SK-N-SH (cell line): ENCODE measurements around the gene UBE2G1. TPM values are rescaled to one million over a fixed set of nuclear protein-coding genes. Genes with fewer than 3 reads are reported as not detected.

Experiments
- CTCF ChIA-PET: fragments of 300-600, 350-600 bp; formaldehyde crosslinking; extraction: SDS; loops from one replicate; lab custom pipeline; 2021; lab: Yijun Ruan, JAX
- POLR2A ChIA-PET: fragments of 350-600 bp; sonication (Branson Sonifier 250); formaldehyde crosslinking; extraction: SDS; loops from one replicate; lab custom pipeline; 2020; ENCODE audit warnings: antibody characterized with exemption, inconsistent platforms; lab: Yijun Ruan, JAX
- DNase-seq: peaks from one replicate; pipeline ENCODE4 v3.0.0; 2012
- H2AFZ ChIP-seq: fragments of 200-600 bp; sonication (generic); 2 replicates; pipeline ENCODE4 v1.8.1; 2016; ENCODE audit warnings: antibody characterized with exemption, mild to moderate bottlenecking, low read depth
- H3F3A ChIP-seq: fragments of 200-600 bp; sonication (generic); replicated peaks from 2 replicates; pipeline ENCODE3; 2016; ENCODE audit warnings: antibody characterized with exemption, mild to moderate bottlenecking; ENCODE audit not compliant: insufficient read depth
- H3K27ac ChIP-seq, 2 experiments: fragments of 200-500 bp in 1 of 2; fragments of 200-600 bp in 1 of 2; sonication (Bioruptor generic) in 1 of 2; sonication (generic), shearing (Covaris generic) in 1 of 2; 2 replicates each; pipeline versions ENCODE4 v1.5.1 to v1.6.1; 2014 to 2016; ENCODE audit warnings: low read depth in 2 of 2, inconsistent platforms in 1 of 2, low read length in 1 of 2, mild to moderate bottlenecking in 1 of 2, mixed read lengths in 1 of 2
- H3K27me3 ChIP-seq: fragments of 200-600 bp; sonication (generic), shearing (Covaris generic); 2 replicates; pipeline ENCODE4 v1.6.1; 2016; ENCODE audit warnings: mixed run types; ENCODE audit not compliant: insufficient read depth
- H3K36me3 ChIP-seq, 2 experiments: fragments of 200-500 bp in 1 of 2; fragments of 200-600 bp in 1 of 2; sonication (Bioruptor generic) in 1 of 2; sonication (generic) in 1 of 2; replicated peaks in 1 of 2; 2 replicates each; pipeline versions ENCODE3 to v1.5.1; 2014 to 2016; ENCODE audit warnings: low read length in 1 of 2, mild to moderate bottlenecking in 1 of 2; ENCODE audit not compliant: insufficient read depth in 2 of 2, control insufficient read depth in 1 of 2
- H3K4me1 ChIP-seq, 2 experiments: fragments of 200-500 bp in 1 of 2; fragments of 200-600 bp in 1 of 2; sonication (Bioruptor generic) in 1 of 2; sonication (generic), shearing (Covaris generic) in 1 of 2; 2 replicates each; pipeline versions ENCODE4 v1.5.1 to v1.6.1; 2014 to 2016; ENCODE audit warnings: low read depth in 1 of 2, low read length in 1 of 2, mixed run types in 1 of 2; ENCODE audit not compliant: insufficient read depth in 2 of 2, control insufficient read depth in 1 of 2
- H3K4me2 ChIP-seq: fragments of 200-600 bp; sonication (generic), shearing (Covaris generic); 2 replicates; pipeline ENCODE4 v1.6.1; 2017; ENCODE audit warnings: mixed run types
- H3K4me3 ChIP-seq, 2 experiments: fragments of 200-500 bp in 1 of 2; fragments of 200-600 bp in 1 of 2; sonication (Bioruptor generic) in 1 of 2; sonication (generic), shearing (Covaris generic) in 1 of 2; 2 replicates each; pipeline versions ENCODE4 v1.5.1 to v1.8.1; 2014 to 2016; ENCODE audit warnings: low read depth in 2 of 2, inconsistent platforms in 1 of 2, low read length in 1 of 2, mild to moderate bottlenecking in 1 of 2, mixed read lengths in 1 of 2, moderate library complexity in 1 of 2
- H3K79me2 ChIP-seq: fragments of 200-600 bp; sonication (generic); 2 replicates; pipeline ENCODE4 v1.8.1; 2017; ENCODE audit warnings: mild to moderate bottlenecking; ENCODE audit not compliant: insufficient read depth
- H3K9ac ChIP-seq: fragments of 200-600 bp; sonication (generic); 2 replicates; pipeline ENCODE4 v1.6.1; 2017; ENCODE audit warnings: mixed run types
- H3K9me2 ChIP-seq: fragments of 200-600 bp; sonication (generic); 2 replicates; pipeline ENCODE4 v1.6.1; 2017; ENCODE audit warnings: mixed run types
- H3K9me3 ChIP-seq: fragments of 200-600 bp; sonication (generic); 2 replicates; pipeline ENCODE4 v1.6.1; 2017; ENCODE audit warnings: mixed run types, mild to moderate bottlenecking, moderate library complexity
- H4K20me1 ChIP-seq: fragments of 200-600 bp; sonication (generic); 2 replicates; pipeline ENCODE4 v1.6.1; 2017; ENCODE audit warnings: mild to moderate bottlenecking, mixed run types; ENCODE audit not compliant: insufficient read depth
- ELF1 ChIP-seq: IDR thresholded peaks from 2 replicates; pipeline ENCODE4 v1.4.0; 2012
- EP300 ChIP-seq, 2 experiments: IDR thresholded peaks; 2 replicates each; pipeline versions ENCODE4 v1.4.0 to v1.6.1; 2012; ENCODE audit warnings: borderline replicate concordance in 1 of 2, low read depth in 1 of 2, low read length in 1 of 2
- EZH2phosphoT487 ChIP-seq: fragments of 200-600 bp; sonication (generic); IDR thresholded peaks from 2 replicates; pipeline ENCODE4 v1.6.1; 2017; ENCODE audit warnings: low read depth, mixed run types, mild to moderate bottlenecking, antibody characterized with exemption, moderate library complexity, borderline replicate concordance
- FOSL2 ChIP-seq: IDR thresholded peaks from 2 replicates; pipeline ENCODE4 v1.4.0; 2012; ENCODE audit warnings: low read depth, mild to moderate bottlenecking, moderate library complexity, borderline replicate concordance
- FOXM1 ChIP-seq: IDR thresholded peaks from 2 replicates; pipeline ENCODE4 v1.4.0; 2012; ENCODE audit warnings: low read depth, mild to moderate bottlenecking
- MEF2A ChIP-seq: IDR thresholded peaks from 2 replicates; pipeline ENCODE4 v1.4.0; 2012; ENCODE audit warnings: low read depth, borderline replicate concordance
- NFIC ChIP-seq: IDR thresholded peaks from 2 replicates; pipeline ENCODE4 v1.4.0; 2012; ENCODE audit warnings: borderline replicate concordance
- RFX5 ChIP-seq: IDR thresholded peaks from 2 replicates; pipeline ENCODE4 v1.6.1; 2012; ENCODE audit warnings: mild to moderate bottlenecking, improper control_type of control experiment, low read length
- RXRA ChIP-seq: IDR thresholded peaks from 2 replicates; pipeline ENCODE4 v1.4.0; 2012; ENCODE audit warnings: low read depth, mild to moderate bottlenecking, borderline replicate concordance
- TCF12 ChIP-seq: IDR thresholded peaks from 2 replicates; pipeline ENCODE4 v1.4.0; 2012
- YY1 ChIP-seq: IDR thresholded peaks from 2 replicates; pipeline ENCODE4 v1.4.0; 2012; ENCODE audit warnings: low read depth, mild to moderate bottlenecking
- WGBS: methylation state at CpG from one replicate; pipeline ENCODE4 v1.1.6; 2017; ENCODE audit warnings: low lambda C conversion rate; 5-methylcytosine and 5-hydroxymethylcytosine counted together
- polyA plus RNA-seq, 3 experiments: library from polyadenylated mRNA; depleted of rRNA; stranded (reverse); fragments of >200 nt; gene quantifications; 2 replicates each; pipeline ENCODE4 v1.2.3, GENCODE V29; 2012
- TF ChIP-seq, protein P1 (sequence below): IDR thresholded peaks from 2 replicates; pipeline ENCODE4 v1.4.0; 2012; ENCODE audit warnings: low read depth
- TF ChIP-seq, protein P2 (sequence below): fragments of 150-350 bp; IDR thresholded peaks from 2 replicates; pipeline ENCODE4 v1.6.1; 2017; ENCODE audit warnings: antibody characterized with exemption, low read length, low read depth, borderline replicate concordance
- TF ChIP-seq, protein P3 (sequence below): IDR thresholded peaks from 2 replicates; pipeline ENCODE4; 2012

Gene UBE2G1
- polyA plus RNA-seq, 1 of the 3 experiments (the other 2 are of a cell fraction), result 23.2 TPM

DNA sequence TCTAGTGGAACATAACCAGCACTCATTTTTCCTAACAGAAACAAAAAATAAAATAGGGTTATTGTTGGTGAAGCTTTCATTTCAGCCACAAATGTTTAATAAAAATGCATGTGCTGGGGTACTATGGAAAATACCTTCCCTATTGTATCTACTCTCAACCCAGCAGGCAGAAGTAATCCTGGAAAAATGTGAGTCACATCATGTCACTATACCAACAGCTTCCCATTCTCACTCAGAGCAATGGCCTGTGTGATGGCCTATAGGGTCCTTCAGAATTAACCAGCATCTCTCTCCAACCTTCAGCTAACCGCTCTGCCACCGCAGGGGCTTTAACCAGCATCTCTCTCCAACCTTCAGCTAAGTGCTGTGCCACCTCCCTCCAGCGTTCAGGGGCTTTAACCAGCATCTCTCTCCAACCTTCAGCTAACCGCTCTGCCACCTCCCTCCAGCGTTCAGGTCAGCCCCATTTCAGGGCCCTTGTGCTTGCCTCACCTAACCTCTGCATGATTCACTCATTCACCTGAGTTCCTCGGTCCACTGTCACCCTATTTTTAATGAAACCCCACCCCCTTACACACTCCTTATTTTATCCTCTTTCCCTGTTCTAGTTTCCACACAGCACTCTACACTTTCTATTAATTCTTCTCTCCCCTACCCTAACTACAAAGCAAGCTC is 34.0 kb downstream of the UBE2G1 start:
- peak overlapping the region; percentile 3 for H3K4me2 ChIP-seq
- H3K4me3 ChIP-seq, result no peak overlapping the region
- peak overlapping the region in 1 of 2 experiments; percentile 60; a peak in 2 of 4 replicates for H3K27ac ChIP-seq
- H3K79me2 ChIP-seq, result peaks cover 100% of the 10 kb centered on the region
- no peak for DNase-seq
- no peaks in the 10 kb centered on the region for H3K9me2 ChIP-seq
- ChIA-PET CTCF (interaction anchor here (1.0 to 2.3 kb wide), 4 partner anchors 12 to 116 kb away, joined by 3 to 10 read pairs (median 3); no protein-coding TSS in a partner anchor), POLR2A (no interaction called here)
- H4K20me1 ChIP-seq, result peaks cover 97% of the 10 kb centered on the region
- whole genome bisulfite sequencing, result 85% methylated on average over 6 of the region's 6 CpGs
- H3F3A ChIP-seq, result peaks cover 32% of the 10 kb centered on the region
- H2AFZ ChIP-seq, result no peak overlapping the region
- H3K4me1 ChIP-seq, result peaks cover 5 to 27% of the 10 kb centered on the region in 2 experiments; a peak in 2 of 4 replicates
- no peaks in the 10 kb centered on the region for H3K27me3 ChIP-seq
- TF ChIP-seq RXRA, result no peak
- TF ChIP-seq, protein P1, sequence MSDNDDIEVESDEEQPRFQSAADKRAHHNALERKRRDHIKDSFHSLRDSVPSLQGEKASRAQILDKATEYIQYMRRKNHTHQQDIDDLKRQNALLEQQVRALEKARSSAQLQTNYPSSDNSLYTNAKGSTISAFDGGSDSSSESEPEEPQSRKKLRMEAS, result no peak
- no peak for TF ChIP-seq RFX5
- TF ChIP-seq FOXM1, result no peak
- TF ChIP-seq, protein P2, sequence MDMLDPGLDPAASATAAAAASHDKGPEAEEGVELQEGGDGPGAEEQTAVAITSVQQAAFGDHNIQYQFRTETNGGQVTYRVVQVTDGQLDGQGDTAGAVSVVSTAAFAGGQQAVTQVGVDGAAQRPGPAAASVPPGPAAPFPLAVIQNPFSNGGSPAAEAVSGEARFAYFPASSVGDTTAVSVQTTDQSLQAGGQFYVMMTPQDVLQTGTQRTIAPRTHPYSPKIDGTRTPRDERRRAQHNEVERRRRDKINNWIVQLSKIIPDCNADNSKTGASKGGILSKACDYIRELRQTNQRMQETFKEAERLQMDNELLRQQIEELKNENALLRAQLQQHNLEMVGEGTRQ, result no peak
- no peak for TF ChIP-seq ELF1
- TF ChIP-seq, protein P3, sequence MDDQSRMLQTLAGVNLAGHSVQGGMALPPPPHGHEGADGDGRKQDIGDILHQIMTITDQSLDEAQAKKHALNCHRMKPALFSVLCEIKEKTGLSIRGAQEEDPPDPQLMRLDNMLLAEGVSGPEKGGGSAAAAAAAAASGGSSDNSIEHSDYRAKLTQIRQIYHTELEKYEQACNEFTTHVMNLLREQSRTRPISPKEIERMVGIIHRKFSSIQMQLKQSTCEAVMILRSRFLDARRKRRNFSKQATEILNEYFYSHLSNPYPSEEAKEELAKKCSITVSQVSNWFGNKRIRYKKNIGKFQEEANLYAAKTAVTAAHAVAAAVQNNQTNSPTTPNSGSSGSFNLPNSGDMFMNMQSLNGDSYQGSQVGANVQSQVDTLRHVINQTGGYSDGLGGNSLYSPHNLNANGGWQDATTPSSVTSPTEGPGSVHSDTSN, result no peak
- H3K36me3 ChIP-seq, result no peaks in the 10 kb centered on the region
- H3K9me3 ChIP-seq, result no peaks in the 10 kb centered on the region
- H3K9ac ChIP-seq, result no peak overlapping the region

DNA sequence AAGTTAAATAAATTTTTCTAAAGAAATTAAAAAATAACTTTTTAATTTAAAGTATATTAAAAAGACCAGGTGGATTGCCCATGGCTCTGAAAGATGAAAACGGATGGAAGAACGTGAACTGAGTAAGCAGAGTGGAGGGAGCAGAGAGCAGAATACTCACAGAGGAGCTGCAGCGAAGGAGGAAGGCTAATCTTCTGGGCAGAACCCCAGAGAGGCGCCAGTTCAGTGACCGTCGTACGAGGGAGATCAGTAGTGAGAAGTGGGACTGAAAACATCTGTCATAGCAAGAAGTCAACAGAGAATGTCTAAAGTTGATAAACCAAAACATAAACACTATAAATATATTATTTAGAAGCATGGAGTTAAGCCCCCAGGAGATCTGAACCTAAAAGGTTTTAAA is 34.9 kb downstream of the UBE2G1 start:
- H3K9me3 ChIP-seq, result no peaks in the 10 kb centered on the region
- H3K27me3 ChIP-seq, result no peaks in the 10 kb centered on the region
- no peak for DNase-seq
- H3K9ac ChIP-seq, result no peak overlapping the region
- H3K4me2 ChIP-seq, result no peak overlapping the region
- H2AFZ ChIP-seq, result no peak overlapping the region
- H3K36me3 ChIP-seq, result peaks cover 0 to 4% of the 10 kb centered on the region in 2 experiments
- peaks cover 34% of the 10 kb centered on the region for H3F3A ChIP-seq
- WGBS, result 93% methylated on average over 7 of the region's 7 CpGs
- ChIA-PET CTCF (interaction anchor here (1.3 to 2.3 kb wide), 2 partner anchors 27 to 116 kb away, joined by 3 to 10 read pairs; no protein-coding TSS in a partner anchor), POLR2A (no interaction called here)
- TF ChIP-seq FOSL2, result no peak
- TF ChIP-seq RFX5, result no peak
- no peak for TF ChIP-seq TCF12
- no peak for TF ChIP-seq ELF1
- TF ChIP-seq FOXM1, result no peak
- TF ChIP-seq MEF2A, result no peak
- TF ChIP-seq EZH2phosphoT487, result no peak
- TF ChIP-seq YY1, result no peak
- TF ChIP-seq RXRA, result no peak
- no peak for TF ChIP-seq NFIC
- TF ChIP-seq EP300 (IDR thresholded peaks at IDR 0.05; ENCODE audit: borderline replicate concordance in 1 of 2, low read depth in 1 of 2, low read length in 1 of 2), result no peak
- H3K9me2 ChIP-seq, result no peaks in the 10 kb centered on the region
- H3K27ac ChIP-seq, result peak overlapping the region in 1 of 2 experiments; percentile 60; a peak in 1 of 4 replicates
- no peak overlapping the region for H3K4me3 ChIP-seq
- H4K20me1 ChIP-seq, result peaks cover 96% of the 10 kb centered on the region
- H3K4me1 ChIP-seq, result peaks cover 5 to 19% of the 10 kb centered on the region in 2 experiments; a peak in 2 of 4 replicates
- H3K79me2 ChIP-seq, result peaks cover 100% of the 10 kb centered on the region
